Renal pelvis (tissue), 4 donors: ENCODE data around the gene SYN1. TPM values are rescaled to one million over a fixed set of nuclear protein-coding genes. Genes with fewer than 3 reads are reported as not detected.
A peak's percentile ranks its signal among the peaks of the same experiment; 100 is the strongest.

Experiments used
- DNase-seq: peaks from one replicate; pipeline ENCODE4 v3.0.0-alpha.2; 2013
- polyA plus RNA-seq, 3 donors: library from polyadenylated mRNA; unstranded; fragments of 120-200 nt; gene quantifications; one replicate each; pipeline ENCODE4 v1.2.1, GENCODE V29; 2013; ENCODE audit not compliant: insufficient read length in 3 of 3

SYN1 gene
- polyA plus RNA-seq, 3 donors: 4.4 to 7.4 (median 5.4) TPM

GRCh38 chrX:47574076-47574546, 45.5 kb downstream of the SYN1 start:
- no peak for DNase-seq

- peak; percentile 77 for DNase-seq
Observed at GRCh38 chrX:47573341-47574075, 46.1 kb downstream of the SYN1 start.

- no peak for DNase-seq
Observed at GRCh38 chrX:47572773-47573340, 46.8 kb downstream of the SYN1 start.

- no peak for DNase-seq
Observed at GRCh38 chrX:47571896-47572295, 47.8 kb downstream of the SYN1 start.

- DNase-seq: no peak
Observed at GRCh38 chrX:47571215-47571614, 48.4 kb downstream of the SYN1 start.

GRCh38 chrX:47570794-47571193, 48.9 kb downstream of the SYN1 start:
- no peak for DNase-seq

GRCh38 chrX:47568656-47569295, 50.9 kb downstream of the SYN1 start:
- DNase-seq: no peak

- DNase-seq: no peak
Observed at GRCh38 chrX:47566841-47567240, 52.8 kb downstream of the SYN1 start.

- no peak for DNase-seq
Observed at GRCh38 chrX:47564438-47565085, 55.1 kb downstream of the SYN1 start.

GRCh38 chrX:47563801-47564315, 55.8 kb downstream of the SYN1 start:
- DNase-seq: no peak

- DNase-seq: no peak
Observed at GRCh38 chrX:47562615-47563243, 56.9 kb downstream of the SYN1 start.

- no peak for DNase-seq
Observed at GRCh38 chrX:47561659-47562151, 58.0 kb downstream of the SYN1 start.

- DNase-seq: peak; percentile 98
Observed at GRCh38 chrX:47560934-47561658, 58.6 kb downstream of the SYN1 start, which contains the start of gene ARAF. TSS of gene ARAF (plus strand) at chrX:47561205. CDS start at chrX:47562968, 1,763 bp downstream.

GRCh38 chrX:47560179-47560933, 59.3 kb downstream of the SYN1 start:
- DNase-seq: no peak

- DNase-seq: no peak
Observed at GRCh38 chrX:47558436-47558835, 61.2 kb downstream of the SYN1 start.

- peak; percentile 89 for DNase-seq
Observed at GRCh38 chrX:47556045-47556623, 63.5 kb downstream of the SYN1 start.

- DNase-seq: no peak
Observed at GRCh38 chrX:47543496-47543895, 76.2 kb downstream of the SYN1 start.

- DNase-seq: peak; percentile 89
Observed at GRCh38 chrX:47540754-47541538, 78.7 kb downstream of the SYN1 start.

- no peak for DNase-seq
Observed at GRCh38 chrX:47539860-47540259, 79.8 kb downstream of the SYN1 start.
